ENCODE data around the gene CGB1.
"Not testable (repeated sequence)": the region's sequence is repeated elsewhere in the genome, so short reads cannot be mapped to it uniquely, and the experiment has no call there.

The CGB1 gene

DNA sequence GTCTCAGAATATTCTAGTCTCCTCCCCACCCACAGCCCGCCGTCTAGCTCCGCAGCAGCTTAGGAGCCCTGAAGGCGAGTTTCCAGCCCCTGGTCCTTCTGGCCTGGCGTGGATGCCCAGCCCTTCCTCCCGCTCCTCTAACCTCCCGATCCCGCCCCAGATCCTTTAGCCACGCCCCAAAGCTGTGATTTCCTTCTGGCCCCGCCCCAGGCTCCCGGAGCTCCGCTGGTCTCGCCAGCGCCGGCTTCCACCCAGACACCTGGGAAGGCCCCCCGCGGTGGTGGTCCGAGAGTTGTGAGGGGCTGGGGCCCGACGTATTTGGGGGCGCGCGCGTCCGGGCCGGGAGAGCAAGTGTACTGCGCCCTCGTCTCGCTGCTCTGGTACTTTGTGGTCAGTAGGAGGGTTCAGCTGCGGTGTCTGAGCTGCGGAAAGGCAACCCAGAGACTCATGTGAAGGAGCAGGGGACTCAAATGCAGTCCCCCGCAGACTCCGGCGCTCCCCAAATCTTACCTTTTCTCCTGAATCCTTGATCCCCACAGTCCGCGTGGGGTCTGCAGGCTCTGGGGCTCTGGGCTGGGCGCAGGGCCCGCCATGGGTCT, 21.0 kb upstream of the CGB1 start, which contains the start of gene CGB7:
Gene CGB7 (minus strand): TSS at position 114 of the 599 bp plus-strand sequence. CDS start 2,374 bp downstream, outside the sequence.
- peak; percentile 52 for DNase-seq

DNA sequence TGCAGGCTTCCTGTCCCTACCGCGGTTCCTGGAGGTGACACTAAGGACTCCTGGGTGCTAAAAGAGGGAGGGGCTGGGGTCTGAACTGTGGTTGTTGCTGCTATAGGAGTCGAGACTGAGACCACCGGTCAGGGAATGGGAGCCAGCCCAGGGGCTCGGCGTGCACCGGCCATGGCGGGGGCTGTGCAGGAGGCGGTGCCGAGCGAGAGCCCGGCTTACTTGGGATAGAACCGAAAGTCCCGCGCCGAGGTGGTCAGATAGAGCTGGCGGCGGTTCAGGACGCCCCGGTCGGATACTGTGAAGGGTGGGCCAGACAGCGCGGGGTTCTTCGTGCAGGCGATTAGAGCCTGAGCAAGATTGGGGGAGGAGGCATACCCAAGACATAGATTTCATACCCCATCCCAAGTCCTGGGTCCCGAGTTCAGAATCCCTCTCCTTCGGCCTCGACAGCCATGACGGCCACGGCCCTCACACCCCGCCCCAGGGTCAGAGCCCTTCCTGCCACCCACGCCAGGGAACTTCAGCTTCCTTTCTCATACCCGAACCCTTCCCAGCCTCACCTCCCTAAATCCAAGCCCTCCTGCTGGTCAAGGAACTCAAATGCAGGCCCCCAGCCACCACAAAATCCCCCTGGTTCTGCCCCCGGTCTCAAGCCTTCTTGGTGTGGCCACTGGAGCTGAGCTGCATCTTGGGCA, 20.4 kb upstream of the CGB1 start:
- not testable (repeated sequence) for DNase-seq

DNA sequence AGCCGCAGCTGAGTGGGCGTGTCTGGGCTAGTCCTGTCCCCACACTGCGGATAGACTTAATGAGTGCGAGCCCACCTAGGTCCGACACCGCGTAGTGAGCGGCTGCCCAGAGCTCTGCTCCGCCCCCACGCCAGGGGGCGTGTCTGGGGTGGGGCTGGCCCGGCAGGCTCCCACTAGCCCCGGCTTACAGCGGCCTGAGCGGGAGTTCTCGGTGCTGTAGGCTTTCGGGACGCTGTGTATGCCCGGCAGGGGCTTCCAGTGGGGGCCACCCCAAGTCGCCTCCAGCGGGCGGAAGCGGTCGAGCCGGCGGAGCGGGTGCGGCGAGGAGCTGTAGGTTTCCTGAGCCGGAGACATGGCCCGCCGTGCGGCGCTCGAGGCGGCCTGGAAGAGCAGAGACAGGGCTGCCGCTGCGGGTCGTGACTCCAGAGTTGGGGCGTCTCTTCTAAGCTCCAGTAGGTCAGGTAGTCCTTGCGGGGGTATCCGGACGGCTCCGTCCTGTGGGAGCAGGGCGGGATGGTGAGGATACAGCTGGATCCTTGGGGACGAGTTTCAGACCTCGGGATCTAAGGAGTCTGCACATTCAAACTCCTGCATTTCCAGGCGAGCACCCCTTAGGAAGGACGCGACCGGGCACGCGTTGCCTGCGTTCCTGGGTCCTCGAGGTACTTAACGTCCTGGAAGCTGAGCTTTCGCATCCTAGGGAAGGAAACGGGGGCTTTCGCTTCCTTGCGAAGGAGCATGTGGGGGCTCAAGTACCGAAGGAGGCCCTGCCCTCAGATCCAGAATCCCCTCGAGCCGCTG, 19.6 kb upstream of the CGB1 start:
- DNase-seq = peak; percentile 66

DNA sequence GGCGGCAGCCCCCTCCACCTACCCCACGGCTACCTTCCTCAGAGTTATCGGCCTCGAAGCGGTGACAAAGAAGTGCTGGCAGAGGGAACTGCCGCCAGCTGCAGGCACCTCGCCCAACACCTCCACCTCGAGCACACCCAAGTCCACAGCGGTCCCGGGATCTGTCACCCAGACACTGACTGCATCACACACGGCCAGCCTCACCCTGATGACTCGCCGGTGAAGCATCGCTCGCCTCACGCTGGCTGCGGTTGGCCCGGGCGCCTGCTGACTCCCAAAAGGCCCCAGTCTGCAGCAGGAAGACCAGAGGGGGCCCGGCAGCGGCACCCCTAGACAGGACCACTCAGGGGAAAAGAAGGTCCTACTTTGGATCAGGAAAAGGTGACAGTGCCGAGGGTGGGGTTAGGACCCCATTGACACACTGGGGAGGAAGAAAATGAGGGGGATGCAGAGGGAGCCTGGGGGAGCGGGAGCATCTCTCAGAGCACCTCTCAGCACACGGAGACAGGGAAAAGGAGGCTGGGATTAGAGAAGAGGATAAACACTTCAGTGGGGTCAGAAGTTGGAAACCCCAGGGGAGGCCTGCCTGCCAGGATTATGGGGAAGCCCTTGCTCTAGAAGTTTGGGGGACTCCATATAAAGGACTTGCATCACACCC, 13.8 kb upstream of the CGB1 start:
- peak; percentile 63 for DNase-seq

DNA sequence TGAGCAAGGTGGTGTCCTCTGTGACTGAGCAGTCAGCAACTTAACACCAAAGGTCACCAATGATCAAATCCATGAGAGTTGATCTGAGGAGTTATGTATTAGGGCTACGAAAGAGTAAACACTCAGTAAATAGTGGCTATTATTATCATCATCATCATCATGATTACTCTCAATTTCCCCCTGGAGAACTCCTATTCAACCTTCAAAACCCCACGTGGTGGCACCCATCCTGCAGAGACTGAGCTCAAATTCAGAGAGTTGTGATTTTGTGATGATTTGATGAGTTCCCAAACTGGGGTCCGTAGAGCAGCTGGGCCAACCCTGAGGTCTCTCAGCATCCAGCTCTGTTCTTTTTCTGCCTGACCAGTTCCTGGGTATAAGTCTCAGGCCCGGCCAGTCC, 13.1 kb upstream of the CGB1 start:
- not testable (repeated sequence) for DNase-seq

DNA sequence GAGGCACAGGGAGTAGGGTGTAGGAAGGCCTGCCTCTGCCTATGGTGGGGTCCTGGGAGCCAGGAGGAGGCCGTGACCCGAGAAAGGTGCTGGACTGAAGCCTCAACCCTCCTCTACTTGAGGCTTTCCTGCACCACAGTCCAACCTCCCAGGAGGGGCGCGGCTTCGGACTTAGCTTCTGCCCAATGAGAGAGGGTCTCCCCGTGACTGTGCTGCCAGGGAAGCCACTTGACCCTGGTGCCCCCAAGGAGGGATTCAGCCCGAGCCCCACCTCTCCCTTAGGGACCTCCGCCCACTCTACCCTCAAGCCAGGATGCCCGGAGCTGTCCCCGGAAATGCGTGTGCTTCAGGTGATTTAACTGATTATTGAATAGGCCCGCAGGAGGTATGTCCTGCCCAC, 12.3 kb upstream of the CGB1 start, which contains the start of gene CGB8:
Gene CGB8 (minus strand): TSS at position 101 of the 400 bp plus-strand sequence. CDS start 372 bp downstream, outside the sequence.
- not testable (repeated sequence) for DNase-seq

DNA sequence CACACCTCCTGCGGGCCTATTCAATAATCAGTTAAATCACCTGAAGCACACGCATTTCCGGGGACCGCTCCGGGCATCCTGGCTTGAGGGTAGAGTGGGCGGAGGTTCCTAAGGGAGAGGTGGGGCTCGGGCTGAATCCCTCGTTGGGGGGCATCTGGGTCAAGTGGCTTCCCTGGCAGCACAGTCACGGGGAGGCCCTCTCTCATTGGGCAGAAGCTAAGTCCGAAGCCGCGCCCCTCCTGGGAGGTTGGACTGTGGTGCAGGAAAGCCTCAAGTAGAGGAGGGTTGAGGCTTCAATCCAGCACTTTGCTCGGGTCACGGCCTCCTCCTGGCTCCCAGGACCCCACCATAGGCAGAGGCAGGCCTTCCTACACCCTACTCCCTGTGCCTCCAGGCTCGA, 6.9 kb upstream of the CGB1 start, which contains the start of gene CGB5:
Gene CGB5 (plus strand): TSS at position 301 of the 400 bp plus-strand sequence. CDS start 362 bp downstream, outside the sequence.
- DNase-seq = not testable (repeated sequence)

DNA sequence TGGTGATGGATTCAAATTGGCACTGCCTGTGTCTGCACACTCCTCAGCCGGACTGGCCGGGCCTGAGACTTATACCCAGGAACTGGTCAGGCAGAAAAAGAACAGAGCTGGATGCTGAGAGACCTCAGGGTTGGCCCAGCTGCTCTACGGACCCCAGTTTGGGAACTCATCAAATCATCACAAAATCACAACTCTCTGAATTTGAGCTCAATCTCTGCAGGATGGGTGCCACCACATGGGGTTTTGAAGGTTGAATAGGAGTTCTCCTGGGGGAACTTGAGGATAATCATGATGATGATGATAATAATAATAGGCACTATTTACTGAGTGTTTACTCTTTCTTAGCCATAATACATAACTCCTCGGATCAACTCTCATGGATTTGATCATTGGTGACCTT, 6.0 kb upstream of the CGB1 start:
- DNase-seq = not testable (repeated sequence)

DNA sequence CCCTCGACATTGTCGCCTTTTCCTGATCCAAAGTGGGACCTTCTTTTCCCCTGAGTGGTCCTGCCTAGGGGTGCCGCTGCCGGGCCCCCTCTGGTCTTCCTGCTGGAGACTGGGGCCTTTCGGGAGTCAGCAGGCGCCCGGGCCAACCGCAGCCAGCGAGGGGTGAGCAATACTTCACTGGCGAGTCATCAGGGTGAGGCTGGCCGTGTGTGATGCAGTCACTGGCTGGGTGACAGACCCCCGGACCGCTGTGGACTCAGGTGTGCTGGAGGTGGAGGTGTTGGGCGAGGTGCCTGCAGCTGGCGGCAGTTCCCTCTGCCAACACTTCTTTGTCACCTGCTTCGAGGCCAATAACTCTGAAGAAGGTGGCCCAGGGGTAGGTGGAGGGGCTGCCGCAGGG, 5.5 kb upstream of the CGB1 start:
- no peak for DNase-seq

DNA sequence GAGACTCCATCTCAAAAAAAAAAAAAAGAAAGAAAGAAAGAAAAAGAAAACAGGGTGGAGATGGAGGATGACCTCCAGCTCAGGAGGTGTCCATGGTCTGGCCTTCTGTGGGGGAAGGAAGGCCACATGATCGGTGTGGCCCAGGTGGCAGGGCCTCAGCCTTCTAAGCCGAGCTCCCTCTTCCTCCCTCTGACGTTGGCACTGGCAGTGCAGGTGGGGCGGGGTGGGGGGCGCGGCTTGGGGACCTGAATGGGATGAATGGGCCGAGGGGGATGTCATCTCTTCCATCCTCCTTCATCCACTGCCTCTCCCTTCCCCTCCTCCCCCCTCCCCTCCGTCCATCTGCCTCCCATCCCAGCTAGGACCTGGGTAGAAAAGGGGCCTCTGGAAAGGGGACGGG, 3.0 kb upstream of the CGB1 start:
- not testable (repeated sequence) for DNase-seq

DNA sequence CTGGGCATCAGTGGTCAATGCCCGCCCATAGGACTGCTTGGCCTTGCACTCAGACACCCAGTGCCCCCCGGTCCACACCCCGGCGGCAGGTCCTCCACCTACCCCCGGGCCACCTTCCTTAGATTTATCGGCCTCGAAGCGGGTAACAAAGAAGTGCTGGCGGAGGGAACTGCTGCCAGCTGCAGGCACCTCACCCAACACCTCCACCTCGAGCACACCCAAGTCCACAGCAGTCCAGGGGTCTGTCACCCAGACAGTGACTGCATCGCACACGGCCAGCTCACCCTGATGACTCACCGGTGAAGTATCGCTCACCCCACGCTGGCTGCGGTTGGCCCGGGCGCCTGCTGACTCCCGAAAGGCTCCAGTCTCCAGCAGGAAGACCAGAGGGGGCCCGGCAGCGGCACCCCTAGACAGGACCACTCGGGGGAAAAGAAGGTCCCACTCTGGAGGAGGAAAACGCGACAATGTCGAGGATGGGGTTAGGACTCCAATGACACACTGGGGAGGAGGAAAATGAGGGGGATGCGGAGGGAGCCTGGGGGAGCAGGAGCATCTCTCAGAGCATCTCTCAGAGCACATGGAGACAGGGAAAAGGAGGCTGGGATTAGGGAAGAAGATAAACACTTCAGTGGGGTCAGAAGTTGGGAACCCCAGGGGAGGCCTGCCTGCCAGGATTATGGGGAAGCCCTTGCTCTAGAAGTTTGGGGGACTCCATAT, 2.0 kb upstream of the CGB1 start:
- DNase-seq = peak; percentile 65

DNA sequence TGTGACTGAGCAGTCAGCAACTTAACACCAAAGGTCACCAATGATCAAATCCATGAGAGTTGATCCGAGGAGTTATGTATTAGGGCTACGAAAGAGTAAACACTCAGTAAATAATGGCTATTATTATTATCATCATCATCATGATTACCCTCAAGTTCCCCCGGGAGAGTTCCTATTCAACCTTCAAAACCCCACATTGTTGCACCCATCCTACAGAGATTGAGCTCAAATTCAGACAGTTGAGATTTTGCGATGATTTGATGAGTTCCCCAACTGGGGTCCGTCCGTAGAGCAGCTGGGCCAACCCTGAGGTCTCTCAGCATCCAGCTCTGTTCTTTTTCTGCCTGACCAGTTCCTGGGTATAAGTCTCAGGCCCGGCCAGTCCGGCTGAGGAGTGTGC, 1.4 kb upstream of the CGB1 start:
- DNase-seq = not testable (repeated sequence)

DNA sequence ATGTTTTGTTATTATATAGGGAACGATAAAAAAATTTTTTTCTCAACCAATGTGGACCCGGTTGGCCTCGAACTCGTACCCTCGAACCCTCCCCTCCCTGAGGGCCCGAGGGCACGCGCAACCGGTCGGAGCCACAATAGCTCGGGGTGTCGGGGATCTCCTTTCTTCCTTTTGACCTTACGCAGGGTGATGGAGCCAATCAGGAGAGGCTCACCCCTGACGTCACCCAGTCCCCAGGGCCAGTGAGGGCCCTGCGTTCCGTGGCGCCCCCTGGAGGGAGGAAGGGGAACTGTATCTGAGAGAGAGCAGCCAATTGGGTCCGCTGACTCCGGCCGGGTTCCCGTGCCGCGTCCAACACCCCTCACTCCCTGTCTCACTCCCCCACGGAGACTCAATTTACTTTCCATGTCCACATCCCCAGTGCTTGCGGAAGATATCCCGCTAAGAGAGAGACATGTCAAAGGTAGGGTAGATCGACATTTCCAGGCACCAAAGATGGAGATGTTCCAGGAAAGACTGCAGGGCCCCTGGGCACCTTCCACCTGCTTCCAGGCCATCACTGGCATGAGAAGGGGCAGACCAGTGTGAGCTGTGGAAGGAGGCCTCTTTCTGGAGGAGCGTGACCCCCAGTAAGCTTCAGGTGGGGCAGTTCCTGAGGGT, 4.9 kb downstream of the CGB1 start, which contains the start of gene CGB2:
Gene CGB2 (plus strand): TSS at position 249 of the 660 bp plus-strand sequence. CDS start 206 bp downstream, at position 455.
- DNase-seq = not testable (repeated sequence)

DNA sequence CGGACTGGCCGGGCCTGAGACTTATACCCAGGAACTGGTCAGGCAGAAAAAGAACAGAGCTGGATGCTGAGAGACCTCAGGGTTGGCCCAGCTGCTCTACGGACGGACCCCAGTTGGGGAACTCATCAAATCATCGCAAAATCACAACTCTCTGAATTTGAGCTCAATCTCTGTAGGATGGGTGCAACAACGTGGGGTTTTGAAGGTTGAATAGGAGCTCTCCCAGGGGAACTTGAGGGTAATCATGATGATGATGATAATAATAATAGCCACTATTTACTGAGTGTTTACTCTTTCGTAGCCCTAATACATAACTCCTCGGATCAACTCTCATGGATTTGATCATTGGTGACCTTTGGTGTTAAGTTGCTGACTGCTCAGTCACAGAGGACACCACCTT, 6.4 kb downstream of the CGB1 start:
- not testable (repeated sequence) for DNase-seq

DNA sequence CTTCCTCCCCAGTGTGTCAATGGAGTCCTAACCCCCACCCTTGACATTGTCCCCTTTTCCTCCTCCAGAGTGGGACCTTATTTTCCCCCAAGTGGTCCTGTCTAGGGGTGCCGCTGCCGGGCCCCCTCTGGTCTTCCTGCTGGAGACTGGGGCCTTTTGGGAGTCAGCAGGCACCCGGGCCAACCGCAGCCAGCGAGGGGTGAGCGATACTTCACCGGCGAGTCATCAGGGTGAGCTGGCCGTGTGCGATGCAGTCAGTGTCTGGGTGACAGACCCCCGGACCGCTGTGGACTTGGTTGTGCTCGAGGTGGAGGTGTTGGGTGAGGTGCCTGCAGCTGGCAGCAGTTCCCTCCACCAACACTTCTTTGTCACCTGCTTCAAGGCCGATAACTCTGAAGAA, 6.9 kb downstream of the CGB1 start:
- not testable (repeated sequence) for DNase-seq

DNA sequence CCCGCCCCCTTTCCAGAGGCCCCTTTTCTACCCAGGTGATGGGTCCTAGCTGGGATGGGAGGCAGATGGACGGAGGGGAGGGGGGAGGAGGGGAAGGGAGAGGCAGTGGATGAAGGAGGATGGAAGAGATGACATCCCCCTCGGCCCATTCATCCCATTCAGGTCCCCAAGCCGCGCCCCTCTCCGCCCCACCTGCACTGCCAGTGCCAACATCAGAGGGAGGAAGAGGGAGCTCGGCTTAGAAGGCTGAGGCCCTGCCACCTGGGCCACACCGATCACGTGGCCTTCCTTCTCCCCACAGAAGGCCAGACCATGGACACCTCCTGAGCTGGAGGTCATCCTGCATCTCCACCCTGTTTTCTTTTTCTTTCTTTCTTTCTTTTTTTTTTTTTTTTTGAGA, 8.0 kb downstream of the CGB1 start:
- not testable (repeated sequence) for DNase-seq

DNA sequence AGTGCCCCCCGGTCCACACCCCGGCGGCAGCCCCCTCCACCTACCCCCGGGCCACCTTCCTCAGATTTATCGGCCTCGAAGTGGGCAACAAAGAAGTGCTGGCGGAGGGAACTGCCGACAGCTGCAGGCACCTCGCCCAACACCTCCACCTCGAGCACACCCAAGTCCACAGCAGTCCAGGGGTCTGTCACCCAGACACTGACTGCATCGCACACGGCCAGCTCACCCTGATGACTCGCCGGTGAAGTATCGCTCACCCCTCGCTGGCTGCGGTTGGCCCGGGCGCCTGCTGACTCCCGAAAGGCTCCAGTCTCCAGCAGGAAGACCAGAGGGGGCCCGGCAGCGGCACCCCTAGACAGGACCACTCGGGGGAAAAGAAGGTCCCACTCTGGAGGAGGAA, 11.1 kb downstream of the CGB1 start:
- not testable (repeated sequence) for DNase-seq

DNA sequence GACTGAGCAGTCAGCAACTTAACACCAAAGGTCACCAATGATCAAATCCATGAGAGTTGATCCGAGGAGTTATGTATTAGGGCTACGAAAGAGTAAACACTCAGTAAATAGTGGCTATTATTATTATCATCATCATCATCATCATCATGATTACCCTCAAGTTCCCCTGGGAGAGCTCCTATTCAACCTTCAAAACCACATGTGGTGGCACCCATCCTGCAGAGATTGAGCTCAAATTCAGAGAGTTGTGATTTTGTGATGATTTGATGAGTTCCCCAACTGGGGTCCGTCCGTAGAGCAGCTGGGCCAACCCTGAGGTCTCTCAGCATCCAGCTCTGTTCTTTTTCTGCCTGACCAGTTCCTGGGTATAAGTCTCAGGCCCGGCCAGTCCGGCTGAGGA, 11.6 kb downstream of the CGB1 start:
- not testable (repeated sequence) for DNase-seq

DNA sequence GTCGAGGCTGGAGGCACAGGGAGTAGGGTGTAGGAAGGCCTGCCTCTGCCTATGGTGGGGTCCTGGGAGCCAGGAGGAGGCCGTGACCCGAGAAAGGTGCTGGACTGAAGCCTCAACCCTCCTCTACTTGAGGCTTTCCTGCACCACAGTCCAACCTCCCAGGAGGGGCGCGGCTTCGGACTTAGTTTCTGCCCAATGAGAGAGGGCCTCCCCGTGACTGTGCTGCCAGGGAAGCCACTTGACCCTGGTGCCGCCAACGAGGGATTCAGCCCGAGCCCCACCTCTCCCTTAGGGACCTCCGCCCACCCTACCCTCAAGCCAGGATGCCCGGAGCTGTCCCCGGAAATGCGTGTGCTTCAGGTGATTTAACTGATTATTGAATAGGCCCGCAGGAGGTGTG, 12.5 kb downstream of the CGB1 start, which contains the start of gene CGB3:
Gene CGB3 (minus strand): TSS at position 101 of the 400 bp plus-strand sequence. CDS start 362 bp downstream, outside the sequence.
- not testable (repeated sequence) for DNase-seq

DNA sequence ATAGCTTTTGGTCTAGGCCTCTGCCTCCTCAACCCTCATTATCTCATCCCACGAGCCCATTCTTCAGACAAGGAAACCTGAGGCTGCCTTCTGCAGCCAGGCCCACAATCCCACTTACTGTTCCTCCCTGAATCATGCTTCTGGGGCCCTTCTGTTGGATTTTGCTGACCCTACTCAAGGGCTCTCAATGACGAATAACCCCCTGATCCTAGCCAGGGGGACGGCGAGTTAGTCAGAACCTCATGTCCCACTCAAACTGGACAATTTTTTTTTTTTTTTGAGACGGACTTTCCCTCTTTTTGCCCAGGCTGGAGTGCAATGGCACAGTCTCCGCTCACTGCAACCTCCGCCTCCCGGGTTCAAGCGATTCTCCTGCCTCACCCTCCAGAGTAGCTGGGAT, 14.6 kb downstream of the CGB1 start:
- DNase-seq = no peak

Measured in HCEC 1CT (cell line).